ENCODE data around the gene SCIMP.
A peak's percentile ranks its signal among the peaks of the same experiment; 100 is the strongest.
"Not testable (repeated sequence)": the region's sequence is repeated elsewhere in the genome, so short reads cannot be mapped to it uniquely, and the experiment has no call there.

The SCIMP gene

DNA sequence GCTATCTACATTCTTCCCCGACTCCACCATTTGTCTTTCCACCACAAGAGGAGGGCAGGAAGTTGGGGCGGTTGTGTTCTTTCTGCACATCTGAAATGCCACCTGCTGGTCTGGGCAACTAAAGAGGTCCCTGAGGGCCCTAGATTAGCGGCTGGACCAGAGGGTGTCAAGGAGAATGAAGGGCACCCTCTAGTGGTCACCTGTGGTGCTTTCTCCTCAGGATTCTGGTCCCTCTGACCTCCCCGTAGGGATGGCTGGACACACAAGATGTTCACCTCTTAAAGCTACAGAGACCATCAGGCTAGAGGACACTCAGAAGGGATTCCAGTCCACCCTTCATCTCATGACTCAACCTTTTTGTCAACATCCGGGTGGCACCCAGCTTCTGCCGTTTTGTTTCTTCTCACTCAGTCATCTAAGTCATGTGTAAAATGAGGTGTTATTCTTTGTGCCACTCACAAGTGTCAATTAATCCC lies 2.9 kb upstream of the SCIMP start:
- peak; percentile 86 for DNase-seq (ENCODE audit: low read depth, low spot score)

GRCh38 chr17:5236938-5237540 lies 2.4 kb upstream of the SCIMP start:
- DNase-seq (ENCODE audit: low read depth, low spot score): no peak

DNA sequence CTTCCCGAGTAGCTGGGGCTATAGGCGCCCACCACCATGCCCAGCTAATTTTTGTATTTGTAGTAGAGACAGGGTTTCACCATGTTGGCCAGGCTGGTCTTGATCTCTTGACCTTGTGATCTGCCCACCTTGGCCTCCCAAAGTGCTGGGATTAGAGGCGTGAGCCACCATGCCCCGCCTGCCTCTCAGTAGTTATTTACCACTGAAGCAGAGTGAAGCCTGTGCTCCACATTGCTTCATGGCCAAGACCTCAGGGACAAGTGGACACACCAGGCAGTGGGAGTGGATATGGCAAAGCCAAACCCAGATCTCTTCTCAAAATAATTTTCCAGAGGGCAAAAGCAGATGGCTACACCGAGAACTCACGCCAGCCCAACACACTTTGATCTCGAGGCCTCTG lies 1.2 kb downstream of the SCIMP start:
- not testable (repeated sequence) for DNase-seq (ENCODE audit: low read depth, low spot score)

GRCh38 chr17:5226940-5227878 lies 7.5 kb downstream of the SCIMP start:
- no peak for DNase-seq (ENCODE audit: low read depth, low spot score)

DNA sequence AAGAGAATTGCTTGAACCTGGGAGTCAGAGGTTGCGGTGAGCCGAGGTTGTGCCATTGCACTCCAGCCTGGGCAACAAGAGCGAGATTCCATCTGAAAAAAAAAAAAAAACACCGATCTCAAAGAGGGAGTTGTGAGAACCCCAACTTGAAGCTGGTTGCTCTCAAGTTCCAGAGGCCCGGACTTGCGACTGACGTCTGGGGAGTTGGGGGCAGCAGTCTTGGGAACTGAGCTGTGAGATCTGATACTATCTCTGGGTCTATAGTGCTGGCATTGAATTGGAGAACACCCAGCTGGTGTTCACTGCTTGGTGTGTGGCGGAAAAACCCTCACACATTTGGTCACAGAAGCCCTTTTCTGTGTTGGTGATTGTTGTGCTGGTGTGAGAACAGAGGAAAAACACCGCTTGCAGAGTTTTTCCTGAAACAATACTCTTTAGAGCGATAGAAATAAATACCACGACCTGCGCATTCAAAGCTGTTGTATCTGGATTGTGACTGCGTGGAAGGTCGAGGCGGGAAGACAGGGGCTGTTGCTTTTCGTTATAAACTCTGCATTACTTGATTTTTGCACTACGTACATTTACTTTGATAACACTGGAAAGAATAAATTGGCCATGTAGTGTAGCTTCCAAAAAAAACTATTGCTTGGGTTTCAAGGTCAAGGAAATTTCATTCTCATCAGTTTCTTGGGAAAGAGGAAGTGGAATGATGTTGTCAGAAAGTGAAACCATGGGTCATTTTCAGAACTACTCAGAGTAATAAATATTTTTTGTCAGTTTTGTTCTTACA lies 8.8 kb downstream of the SCIMP start:
- no peak for DNase-seq (ENCODE audit: low read depth, low spot score)

DNA sequence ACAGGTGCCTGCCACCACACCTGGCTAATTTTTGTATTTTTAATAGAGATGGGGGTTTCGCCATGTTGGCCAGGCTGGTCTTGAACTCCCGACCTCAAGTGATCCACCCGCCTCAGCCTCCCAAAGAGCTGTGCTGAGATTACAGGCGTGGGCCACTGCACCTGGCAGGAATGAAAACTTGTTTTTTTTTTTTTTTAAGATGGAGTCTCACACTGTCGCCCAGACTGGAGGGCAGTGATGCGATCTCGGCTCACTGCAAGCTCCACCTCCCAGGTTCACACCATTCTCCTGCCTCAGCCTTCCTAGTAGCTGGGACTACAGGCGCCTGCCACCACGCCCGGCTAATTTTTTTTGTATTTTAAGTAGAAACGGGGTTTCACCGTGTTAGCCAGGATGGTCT lies 12.7 kb downstream of the SCIMP start:
- DNase-seq (ENCODE audit: low read depth, low spot score): not testable (repeated sequence)

DNA sequence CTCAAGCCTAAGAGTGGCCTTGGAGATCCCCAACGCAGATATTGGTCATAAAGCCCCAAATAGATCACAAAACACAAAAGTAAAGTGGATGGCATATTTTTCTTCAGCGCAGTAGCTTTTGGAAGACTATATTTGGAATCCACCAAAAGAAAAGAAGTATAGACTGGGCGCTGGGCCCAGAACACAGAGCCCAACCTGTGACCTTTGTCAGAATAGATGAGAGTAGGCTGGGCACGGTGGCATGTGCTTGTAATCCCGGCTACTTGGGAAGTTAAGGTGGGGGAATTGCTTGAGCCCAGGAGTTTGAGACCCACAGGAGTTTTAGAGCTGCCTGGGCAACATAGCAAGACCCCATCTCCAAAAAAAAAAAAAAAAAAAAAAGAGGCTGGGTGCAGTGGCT lies 14.6 kb downstream of the SCIMP start:
- DNase-seq (ENCODE audit: low read depth, low spot score): no peak

DNA sequence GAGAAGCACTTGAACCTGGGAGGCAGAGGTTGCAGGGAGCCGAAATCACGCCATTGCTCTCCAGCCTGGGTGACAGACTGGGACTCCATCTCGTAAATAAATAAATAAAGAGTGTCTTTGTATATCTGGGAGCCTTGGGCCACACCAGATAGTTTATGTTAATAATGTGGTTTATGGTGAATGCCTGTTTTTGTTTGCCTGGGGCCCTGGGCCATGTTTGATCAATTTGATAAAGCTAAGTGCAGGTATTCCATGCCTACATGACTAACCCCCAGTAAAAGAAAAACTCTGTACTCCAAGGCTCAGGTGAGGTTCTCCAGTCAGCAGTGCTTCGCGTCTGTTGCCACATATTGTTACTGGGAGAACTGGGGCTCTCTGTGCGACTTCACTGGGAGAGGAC lies 15.1 kb downstream of the SCIMP start:
- DNase-seq (ENCODE audit: low read depth, low spot score): peak; percentile 23

DNA sequence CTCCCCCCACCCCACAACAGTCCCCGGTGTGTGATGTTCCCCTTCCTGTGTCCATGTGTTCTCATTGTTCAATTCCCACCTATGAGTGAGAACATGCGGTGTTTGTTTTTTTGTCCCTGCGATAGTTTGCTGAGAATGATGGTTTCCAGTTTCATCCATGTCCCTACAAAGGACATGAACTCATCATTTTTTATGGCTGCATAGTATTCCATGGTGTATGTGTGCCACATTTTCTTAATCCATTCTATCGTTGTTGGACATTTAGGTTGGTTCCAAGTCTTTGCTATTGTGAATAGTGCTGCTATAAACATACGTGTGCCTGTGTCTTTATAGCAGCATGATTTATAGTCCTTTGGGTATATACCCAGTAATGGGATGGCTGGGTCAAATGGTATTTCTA lies 17.1 kb downstream of the SCIMP start:
- not testable (repeated sequence) for DNase-seq (ENCODE audit: low read depth, low spot score)

- DNase-seq (ENCODE audit: low read depth, low spot score): no peak
Measured at GRCh38 chr17:5211458-5211857, 23.2 kb downstream of the SCIMP start.

- no peak for DNase-seq (ENCODE audit: low read depth, low spot score)
Measured at GRCh38 chr17:5210614-5211252, 23.9 kb downstream of the SCIMP start.

DNA sequence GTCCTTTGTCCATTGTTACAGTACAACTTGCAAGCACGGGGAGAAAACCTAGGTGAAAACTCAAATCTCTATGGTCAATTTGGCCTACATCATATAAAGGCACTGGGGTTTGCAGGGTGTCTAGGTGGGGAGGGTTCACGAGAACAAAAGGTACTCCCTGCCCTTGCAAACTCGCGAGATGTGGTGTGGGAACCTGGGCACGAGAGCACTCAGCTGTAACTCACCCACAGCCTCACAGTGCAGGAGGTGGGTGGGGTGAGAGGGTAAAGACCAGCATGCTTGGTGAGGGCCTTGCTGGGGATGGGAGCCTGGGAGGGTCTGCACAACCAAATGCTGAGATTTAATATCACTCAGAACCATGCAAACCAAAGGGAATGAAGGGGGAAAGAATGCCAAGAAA lies 24.6 kb downstream of the SCIMP start:
- DNase-seq (ENCODE audit: low read depth, low spot score): no peak

- no peak for DNase-seq (ENCODE audit: low read depth, low spot score)
Measured at GRCh38 chr17:5209396-5209795, 25.3 kb downstream of the SCIMP start.

DNA sequence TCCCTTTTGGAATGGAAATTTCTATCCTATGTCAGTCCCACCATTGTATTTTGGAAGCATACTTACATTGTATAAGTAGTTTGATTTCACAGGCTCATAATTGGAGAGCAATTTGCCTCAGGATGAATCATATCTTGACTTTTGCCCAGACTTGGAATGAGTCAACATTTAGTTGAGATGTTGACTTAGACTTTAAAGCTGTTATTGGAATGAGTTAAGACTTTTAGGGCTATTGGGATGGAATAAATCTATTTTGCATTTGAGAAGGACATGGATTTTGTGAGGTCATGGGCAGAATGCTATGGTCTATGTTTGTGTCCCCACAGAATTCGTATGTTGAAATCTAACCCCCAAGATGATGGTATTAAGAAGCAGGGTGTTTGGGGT lies 30.8 kb downstream of the SCIMP start:
- no peak for DNase-seq (ENCODE audit: low read depth, low spot score)

GRCh38 chr17:5203178-5203907 lies 31.3 kb downstream of the SCIMP start:
- no peak for DNase-seq (ENCODE audit: low read depth, low spot score)

- DNase-seq (ENCODE audit: low read depth, low spot score): no peak
Measured at GRCh38 chr17:5201011-5201410, 33.6 kb downstream of the SCIMP start.

GRCh38 chr17:5200360-5200759 lies 34.3 kb downstream of the SCIMP start:
- DNase-seq (ENCODE audit: low read depth, low spot score): no peak

- DNase-seq (ENCODE audit: low read depth, low spot score): no peak
Measured at GRCh38 chr17:5198472-5198871, 36.2 kb downstream of the SCIMP start.

GRCh38 chr17:5194346-5194745 lies 40.3 kb downstream of the SCIMP start:
- DNase-seq (ENCODE audit: low read depth, low spot score): no peak

GRCh38 chr17:5191541-5192417 lies 42.9 kb downstream of the SCIMP start, which contains the start of gene ZNF594:
Gene ZNF594 (minus strand): TSS chr17:5191868. CDS start chr17:5184256, 7,612 bp downstream.
- DNase-seq (ENCODE audit: low read depth, low spot score): peak; percentile 95

All from ELF-1 (cell line).